ENCODE results near the gene ARHGAP1.

ARHGAP1 gene

DNA sequence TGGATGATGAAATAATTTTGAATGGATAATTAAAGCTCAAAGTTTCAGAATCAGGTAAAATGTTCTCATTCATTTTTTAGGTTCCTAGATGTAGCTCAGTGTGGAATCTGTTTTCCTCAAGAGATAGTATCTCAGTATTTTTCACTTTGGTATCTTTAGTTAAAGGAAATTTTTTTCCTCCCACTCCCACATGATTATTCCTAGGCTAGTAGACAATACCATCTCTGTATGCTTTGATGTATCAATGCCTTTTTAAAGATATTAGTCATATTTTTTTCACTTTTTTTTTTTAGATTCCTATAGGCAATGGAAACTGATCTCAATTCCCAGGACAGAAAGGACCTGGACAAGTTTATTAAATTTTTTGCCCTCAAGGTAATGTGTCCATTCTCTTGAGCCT lies 56.4 kb downstream of the ARHGAP1 start:
- TF ChIP-seq, protein P1, sequence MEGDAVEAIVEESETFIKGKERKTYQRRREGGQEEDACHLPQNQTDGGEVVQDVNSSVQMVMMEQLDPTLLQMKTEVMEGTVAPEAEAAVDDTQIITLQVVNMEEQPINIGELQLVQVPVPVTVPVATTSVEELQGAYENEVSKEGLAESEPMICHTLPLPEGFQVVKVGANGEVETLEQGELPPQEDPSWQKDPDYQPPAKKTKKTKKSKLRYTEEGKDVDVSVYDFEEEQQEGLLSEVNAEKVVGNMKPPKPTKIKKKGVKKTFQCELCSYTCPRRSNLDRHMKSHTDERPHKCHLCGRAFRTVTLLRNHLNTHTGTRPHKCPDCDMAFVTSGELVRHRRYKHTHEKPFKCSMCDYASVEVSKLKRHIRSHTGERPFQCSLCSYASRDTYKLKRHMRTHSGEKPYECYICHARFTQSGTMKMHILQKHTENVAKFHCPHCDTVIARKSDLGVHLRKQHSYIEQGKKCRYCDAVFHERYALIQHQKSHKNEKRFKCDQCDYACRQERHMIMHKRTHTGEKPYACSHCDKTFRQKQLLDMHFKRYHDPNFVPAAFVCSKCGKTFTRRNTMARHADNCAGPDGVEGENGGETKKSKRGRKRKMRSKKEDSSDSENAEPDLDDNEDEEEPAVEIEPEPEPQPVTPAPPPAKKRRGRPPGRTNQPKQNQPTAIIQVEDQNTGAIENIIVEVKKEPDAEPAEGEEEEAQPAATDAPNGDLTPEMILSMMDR (IDR thresholded peaks at IDR 0.05; ENCODE audit: low read depth, low read length, missing control alignments): no peak
- H3K4me3 ChIP-seq (replicated peaks; ENCODE audit: low read depth, low read length): no peak overlapping the region
- no peak for DNase-seq (ENCODE audit: extremely low read depth, low read depth)

DNA sequence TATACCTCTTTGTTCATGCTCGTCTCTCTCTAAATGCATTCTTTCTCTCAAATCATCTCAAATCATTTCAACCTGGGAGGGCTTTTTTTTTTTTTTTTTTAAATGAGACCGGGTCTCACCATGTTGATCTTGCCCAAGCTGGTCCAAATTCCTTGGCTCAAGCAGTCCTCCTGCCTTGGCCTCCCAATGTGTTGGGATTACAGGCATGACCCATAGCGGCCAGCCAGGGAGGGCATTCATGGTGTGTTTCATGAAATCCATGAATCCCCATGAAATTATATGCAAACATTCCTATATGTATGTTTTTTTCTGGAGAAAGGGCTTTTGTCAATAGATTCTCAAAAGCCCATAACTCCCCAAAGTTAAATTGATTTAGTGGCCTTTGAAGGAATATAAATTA lies 56.9 kb downstream of the ARHGAP1 start:
- no peak overlapping the region for H3K4me3 ChIP-seq (replicated peaks; ENCODE audit: low read depth, low read length)
- TF ChIP-seq, protein P1 (IDR thresholded peaks at IDR 0.05; ENCODE audit: low read depth, low read length, missing control alignments): no peak
- DNase-seq (ENCODE audit: extremely low read depth, low read depth): no peak

DNA sequence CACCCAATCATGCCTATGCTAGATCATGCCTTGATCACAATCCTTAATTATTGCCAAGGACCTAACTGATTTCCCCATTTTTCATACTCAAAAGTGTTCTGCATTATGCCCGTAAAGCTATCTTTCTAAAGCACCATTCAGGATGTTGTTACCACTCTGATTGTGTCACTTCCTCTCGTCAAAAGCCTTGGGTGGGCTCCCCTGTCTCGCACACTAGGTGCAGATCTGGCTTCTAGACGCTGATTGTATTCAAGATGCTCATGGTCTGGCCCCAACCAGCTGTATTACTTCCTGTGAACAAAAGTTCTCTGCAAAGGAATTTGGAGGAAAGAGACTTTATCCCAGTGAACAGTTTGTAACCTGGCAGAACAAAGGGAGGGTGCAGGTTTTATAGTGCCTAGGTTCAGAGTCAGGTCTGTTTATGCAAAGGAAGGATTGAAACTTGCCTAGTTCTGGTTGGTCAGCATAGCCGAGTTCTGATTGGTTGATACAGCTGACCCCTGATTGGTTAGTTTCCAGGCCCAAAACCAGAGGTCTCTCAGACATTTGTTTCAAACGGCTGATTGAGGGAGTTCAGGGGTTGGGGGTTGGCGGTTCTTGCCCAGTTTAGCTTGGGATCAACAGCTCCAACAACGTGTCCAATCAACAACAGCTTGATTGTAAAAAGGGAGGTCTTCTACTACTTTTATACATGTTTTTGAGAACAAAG lies 57.6 kb downstream of the ARHGAP1 start:
- no peak overlapping the region for H3K4me3 ChIP-seq (replicated peaks; ENCODE audit: low read depth, low read length)
- DNase-seq (ENCODE audit: extremely low read depth, low read depth): no peak
- TF ChIP-seq, protein P1 (IDR thresholded peaks at IDR 0.05; ENCODE audit: low read depth, low read length, missing control alignments): no peak

DNA sequence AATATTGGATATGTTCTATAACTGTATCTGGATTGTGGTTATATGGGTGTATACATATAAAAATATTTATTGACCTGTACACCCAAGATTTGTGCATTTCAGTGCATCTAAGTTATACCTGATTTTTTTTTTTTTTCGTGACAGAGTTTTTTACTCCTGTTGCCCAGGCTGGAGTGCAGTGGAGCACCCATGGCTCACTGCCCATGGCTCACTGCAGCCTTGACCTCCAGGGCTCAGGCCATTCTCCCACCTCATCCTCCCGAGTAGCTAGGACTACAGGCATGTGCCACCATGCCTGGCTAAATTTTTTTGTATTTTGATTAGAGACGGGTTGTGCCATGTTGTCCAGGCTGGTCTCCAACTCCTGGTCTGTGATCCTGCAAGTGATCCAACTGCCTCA lies 58.8 kb downstream of the ARHGAP1 start:
- TF ChIP-seq, protein P1 (IDR thresholded peaks at IDR 0.05; ENCODE audit: low read depth, low read length, missing control alignments): no peak

DNA sequence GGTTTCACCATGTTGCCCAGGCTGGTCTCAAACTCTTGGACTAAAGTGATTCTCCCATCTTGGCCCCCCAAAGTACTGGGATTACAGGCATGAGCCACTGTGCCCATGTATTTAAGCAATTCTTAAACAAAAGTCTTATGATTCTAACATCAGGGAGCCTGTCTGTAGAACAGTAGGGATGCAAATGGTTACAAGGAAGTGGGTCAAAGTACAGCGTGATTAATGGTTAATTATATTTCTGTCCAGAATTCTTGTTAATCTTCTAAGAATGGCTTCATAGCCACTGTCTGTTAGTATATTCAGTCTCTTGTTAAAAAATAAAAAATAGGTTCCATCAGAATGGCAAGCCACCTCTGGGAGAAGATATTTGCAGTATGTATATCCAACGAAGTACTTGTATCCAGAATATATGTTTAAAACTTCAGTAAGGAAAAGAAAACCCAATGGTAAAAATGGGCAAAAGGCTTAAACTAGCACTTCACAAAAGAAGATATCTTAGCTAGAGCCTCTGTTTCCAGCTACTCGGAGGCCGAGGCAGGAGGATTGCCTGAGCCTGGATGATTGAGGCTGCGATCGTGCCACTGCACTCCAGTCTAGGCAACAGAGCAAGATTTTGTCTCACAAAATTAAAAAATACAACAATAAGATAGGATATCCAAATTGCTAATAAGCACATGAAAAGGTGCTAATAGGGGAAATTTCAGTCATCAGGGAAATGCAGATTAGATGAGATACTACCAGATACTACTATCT lies 60.2 kb downstream of the ARHGAP1 start:
- DNase-seq (ENCODE audit: extremely low read depth, low read depth): no peak
- TF ChIP-seq, protein P1 (IDR thresholded peaks at IDR 0.05; ENCODE audit: low read depth, low read length, missing control alignments): no peak
- no peak overlapping the region for H3K4me3 ChIP-seq (replicated peaks; ENCODE audit: low read depth, low read length)

More for the DNA sequence above, 58.8 kb downstream of the ARHGAP1 start:
- no peak for DNase-seq (ENCODE audit: extremely low read depth, low read depth)
- H3K4me3 ChIP-seq (replicated peaks; ENCODE audit: low read depth, low read length): no peak overlapping the region

DNA sequence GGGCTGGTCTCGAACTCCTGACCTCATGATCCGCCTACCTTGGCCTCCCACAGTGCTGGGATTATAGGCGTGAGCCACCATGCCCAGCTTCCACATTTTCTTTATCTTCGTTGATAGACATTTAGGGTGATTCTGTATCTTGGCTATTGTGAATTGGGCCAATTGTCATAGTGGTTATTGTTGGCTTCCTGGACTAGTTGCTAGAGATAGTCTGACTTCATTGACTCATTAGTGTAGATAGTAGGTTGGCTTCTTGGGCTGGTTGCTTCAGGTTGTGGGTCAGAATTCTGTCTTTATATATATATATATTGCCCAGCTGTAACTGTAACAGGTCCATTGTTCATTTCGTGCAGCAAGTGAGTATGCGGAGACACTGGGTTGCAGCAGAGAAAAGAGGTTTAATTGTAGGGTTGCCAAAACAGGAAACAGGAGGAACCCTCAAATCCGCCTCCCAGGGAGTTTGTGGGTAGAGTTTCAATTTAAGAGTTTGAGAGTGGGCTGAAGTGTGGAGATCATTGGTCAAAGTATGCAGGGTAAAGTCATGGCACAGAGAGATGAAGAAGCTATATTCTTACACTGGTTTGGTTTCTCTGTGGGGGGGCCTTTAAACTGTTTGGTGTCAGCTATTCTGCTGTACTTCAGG lies 61.1 kb downstream of the ARHGAP1 start:
- H3K4me3 ChIP-seq (replicated peaks; ENCODE audit: low read depth, low read length): no peak overlapping the region
- TF ChIP-seq, protein P1 (IDR thresholded peaks at IDR 0.05; ENCODE audit: low read depth, low read length, missing control alignments): no peak
- DNase-seq (ENCODE audit: extremely low read depth, low read depth): no peak

All from HFF-Myc (cell line).